ENCODE results near the gene CRY2. TPM values are rescaled to one million over a fixed set of nuclear protein-coding genes. Genes with fewer than 3 reads are reported as not detected.
A peak's percentile ranks its signal among the peaks of the same experiment; 100 is the strongest.

CRY2 gene
- total and polyA plus RNA-seq, 2 of the 13 experiments (the other 11 are each of a cell fraction or from before 2014, with no cell fraction given), result 10.1 to 12.2 TPM

DNA sequence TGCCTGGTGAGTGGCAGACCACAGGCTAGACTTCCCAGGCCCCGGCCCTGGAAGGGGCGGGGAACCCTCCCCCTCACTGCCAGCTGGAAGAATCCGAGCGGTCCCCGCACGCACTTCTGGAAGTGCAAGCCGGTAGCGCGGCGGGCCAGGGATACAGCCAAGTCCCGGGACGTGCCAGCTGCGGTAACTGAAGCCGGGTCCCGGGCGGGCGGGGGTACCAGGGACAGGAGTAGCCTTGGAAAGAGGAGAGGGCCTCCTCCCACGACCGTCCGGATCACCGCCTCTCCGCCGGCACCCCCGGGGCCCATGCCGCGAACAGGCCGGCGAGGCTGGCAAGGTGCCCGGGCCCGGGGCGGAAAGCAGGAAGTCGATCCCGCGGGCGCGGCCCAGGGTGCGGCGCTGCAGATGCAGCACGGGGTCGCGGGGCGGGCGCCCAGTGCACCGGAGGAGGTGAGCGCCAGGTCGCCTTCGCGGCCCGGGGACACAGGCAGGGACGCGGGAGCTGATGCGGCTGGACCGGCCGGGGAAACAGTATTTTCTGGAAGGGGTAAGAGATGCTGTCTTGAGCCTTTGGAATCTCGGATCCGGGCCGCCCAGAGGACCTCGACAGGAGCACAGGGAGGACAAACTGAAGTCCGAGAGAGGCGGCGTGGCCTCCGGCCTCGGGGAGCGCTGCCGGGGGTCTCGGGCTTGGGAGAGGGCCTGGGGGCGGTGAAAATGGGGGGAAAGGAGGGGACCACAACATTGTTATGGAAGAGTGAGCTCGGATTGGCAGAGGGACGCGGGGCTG lies 43.1 kb upstream of the CRY2 start (continued):
- TF ChIP-seq, protein P1, sequence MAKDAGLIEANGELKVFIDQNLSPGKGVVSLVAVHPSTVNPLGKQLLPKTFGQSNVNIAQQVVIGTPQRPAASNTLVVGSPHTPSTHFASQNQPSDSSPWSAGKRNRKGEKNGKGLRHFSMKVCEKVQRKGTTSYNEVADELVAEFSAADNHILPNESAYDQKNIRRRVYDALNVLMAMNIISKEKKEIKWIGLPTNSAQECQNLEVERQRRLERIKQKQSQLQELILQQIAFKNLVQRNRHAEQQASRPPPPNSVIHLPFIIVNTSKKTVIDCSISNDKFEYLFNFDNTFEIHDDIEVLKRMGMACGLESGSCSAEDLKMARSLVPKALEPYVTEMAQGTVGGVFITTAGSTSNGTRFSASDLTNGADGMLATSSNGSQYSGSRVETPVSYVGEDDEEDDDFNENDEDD (CRISPR knock-in tag; IDR thresholded peaks at IDR 0.05; ENCODE audit: borderline replicate concordance), result peak; percentile 14; the same call in 1 of the 2 replicates
- TF ChIP-seq ZNF225 (CRISPR knock-in tag; IDR thresholded peaks at IDR 0.05), result peak; percentile 22; the same call in 1 of the 2 replicates
- TF ChIP-seq, protein P2, sequence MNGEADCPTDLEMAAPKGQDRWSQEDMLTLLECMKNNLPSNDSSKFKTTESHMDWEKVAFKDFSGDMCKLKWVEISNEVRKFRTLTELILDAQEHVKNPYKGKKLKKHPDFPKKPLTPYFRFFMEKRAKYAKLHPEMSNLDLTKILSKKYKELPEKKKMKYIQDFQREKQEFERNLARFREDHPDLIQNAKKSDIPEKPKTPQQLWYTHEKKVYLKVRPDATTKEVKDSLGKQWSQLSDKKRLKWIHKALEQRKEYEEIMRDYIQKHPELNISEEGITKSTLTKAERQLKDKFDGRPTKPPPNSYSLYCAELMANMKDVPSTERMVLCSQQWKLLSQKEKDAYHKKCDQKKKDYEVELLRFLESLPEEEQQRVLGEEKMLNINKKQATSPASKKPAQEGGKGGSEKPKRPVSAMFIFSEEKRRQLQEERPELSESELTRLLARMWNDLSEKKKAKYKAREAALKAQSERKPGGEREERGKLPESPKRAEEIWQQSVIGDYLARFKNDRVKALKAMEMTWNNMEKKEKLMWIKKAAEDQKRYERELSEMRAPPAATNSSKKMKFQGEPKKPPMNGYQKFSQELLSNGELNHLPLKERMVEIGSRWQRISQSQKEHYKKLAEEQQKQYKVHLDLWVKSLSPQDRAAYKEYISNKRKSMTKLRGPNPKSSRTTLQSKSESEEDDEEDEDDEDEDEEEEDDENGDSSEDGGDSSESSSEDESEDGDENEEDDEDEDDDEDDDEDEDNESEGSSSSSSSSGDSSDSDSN (CRISPR knock-in tag; IDR thresholded peaks at IDR 0.05), result peak; percentile 88
- TF ChIP-seq ZMAT3 (CRISPR knock-in tag; conservative IDR thresholded peaks at IDR 0.05), result no peak
- TF ChIP-seq KLF13 (CRISPR knock-in tag; IDR thresholded peaks at IDR 0.05), result no peak
- TF ChIP-seq, protein P3, sequence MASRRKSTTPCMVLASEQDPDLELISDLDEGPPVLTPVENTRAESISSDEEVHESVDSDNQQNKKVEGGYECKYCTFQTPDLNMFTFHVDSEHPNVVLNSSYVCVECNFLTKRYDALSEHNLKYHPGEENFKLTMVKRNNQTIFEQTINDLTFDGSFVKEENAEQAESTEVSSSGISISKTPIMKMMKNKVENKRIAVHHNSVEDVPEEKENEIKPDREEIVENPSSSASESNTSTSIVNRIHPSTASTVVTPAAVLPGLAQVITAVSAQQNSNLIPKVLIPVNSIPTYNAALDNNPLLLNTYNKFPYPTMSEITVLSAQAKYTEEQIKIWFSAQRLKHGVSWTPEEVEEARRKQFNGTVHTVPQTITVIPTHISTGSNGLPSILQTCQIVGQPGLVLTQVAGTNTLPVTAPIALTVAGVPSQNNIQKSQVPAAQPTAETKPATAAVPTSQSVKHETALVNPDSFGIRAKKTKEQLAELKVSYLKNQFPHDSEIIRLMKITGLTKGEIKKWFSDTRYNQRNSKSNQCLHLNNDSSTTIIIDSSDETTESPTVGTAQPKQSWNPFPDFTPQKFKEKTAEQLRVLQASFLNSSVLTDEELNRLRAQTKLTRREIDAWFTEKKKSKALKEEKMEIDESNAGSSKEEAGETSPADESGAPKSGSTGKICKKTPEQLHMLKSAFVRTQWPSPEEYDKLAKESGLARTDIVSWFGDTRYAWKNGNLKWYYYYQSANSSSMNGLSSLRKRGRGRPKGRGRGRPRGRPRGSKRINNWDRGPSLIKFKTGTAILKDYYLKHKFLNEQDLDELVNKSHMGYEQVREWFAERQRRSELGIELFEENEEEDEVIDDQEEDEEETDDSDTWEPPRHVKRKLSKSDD (CRISPR knock-in tag; IDR thresholded peaks at IDR 0.05; ENCODE audit: low read depth), result no peak
- no peak for TF ChIP-seq HNRNPH1 (optimal IDR thresholded peaks at IDR 0.05; ENCODE audit: low read depth, low read length)
- peak; percentile 21 for TF ChIP-seq ASH2L (IDR thresholded peaks at IDR 0.05; ENCODE audit: insufficient read length, low read depth, low read length)
- no peak; the same call in 1 of the 2 replicates for TF ChIP-seq SP2 (CRISPR knock-in tag; IDR thresholded peaks at IDR 0.05)
- no peak for TF ChIP-seq SRSF4 (IDR thresholded peaks at IDR 0.05; ENCODE audit: low read depth, low read length, poor library complexity, severe bottlenecking)
- TF ChIP-seq YEATS2 (CRISPR knock-in tag; IDR thresholded peaks at IDR 0.05; ENCODE audit: borderline replicate concordance), result no peak
- TF ChIP-seq, protein P4, sequence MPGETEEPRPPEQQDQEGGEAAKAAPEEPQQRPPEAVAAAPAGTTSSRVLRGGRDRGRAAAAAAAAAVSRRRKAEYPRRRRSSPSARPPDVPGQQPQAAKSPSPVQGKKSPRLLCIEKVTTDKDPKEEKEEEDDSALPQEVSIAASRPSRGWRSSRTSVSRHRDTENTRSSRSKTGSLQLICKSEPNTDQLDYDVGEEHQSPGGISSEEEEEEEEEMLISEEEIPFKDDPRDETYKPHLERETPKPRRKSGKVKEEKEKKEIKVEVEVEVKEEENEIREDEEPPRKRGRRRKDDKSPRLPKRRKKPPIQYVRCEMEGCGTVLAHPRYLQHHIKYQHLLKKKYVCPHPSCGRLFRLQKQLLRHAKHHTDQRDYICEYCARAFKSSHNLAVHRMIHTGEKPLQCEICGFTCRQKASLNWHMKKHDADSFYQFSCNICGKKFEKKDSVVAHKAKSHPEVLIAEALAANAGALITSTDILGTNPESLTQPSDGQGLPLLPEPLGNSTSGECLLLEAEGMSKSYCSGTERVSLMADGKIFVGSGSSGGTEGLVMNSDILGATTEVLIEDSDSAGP (CRISPR knock-in tag; IDR thresholded peaks at IDR 0.05; ENCODE audit: borderline replicate concordance), result no peak; the same call in 1 of the 2 replicates

Measured in HepG2 (cell line).